ENCODE data around the gene IQSEC2.

DNA sequence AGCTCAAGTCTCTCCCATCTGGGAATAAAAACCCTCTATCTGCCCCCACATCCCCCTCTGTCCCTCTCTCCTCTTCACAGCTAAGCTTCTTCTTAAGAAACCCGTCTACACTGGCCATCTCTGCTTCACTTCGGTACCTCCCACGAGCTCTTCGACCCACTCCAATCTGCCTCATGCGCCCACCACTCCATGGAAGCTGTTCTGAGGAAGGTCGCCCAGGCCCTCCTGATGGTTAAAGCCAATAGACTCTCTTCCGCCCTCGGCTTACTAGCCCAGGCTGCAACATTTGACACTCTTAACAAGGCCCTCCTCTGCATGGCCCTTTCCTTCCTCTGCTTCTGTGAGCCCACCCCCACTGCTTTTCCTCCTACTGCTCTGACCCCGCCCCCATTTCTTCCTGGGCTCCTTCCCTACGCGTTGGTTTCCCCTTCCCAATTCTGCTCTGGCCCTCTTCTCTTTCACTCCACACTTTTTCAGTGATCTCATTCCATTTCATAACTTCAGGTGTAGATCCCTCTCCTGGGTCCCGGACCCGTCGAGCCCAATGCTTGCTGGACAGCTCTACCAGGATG is 11.8 kb downstream of the IQSEC2 start:
- TF ChIP-seq, protein P1, sequence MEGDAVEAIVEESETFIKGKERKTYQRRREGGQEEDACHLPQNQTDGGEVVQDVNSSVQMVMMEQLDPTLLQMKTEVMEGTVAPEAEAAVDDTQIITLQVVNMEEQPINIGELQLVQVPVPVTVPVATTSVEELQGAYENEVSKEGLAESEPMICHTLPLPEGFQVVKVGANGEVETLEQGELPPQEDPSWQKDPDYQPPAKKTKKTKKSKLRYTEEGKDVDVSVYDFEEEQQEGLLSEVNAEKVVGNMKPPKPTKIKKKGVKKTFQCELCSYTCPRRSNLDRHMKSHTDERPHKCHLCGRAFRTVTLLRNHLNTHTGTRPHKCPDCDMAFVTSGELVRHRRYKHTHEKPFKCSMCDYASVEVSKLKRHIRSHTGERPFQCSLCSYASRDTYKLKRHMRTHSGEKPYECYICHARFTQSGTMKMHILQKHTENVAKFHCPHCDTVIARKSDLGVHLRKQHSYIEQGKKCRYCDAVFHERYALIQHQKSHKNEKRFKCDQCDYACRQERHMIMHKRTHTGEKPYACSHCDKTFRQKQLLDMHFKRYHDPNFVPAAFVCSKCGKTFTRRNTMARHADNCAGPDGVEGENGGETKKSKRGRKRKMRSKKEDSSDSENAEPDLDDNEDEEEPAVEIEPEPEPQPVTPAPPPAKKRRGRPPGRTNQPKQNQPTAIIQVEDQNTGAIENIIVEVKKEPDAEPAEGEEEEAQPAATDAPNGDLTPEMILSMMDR (IDR thresholded peaks at IDR 0.05): no peak
- TF ChIP-seq POLR2A (IDR thresholded peaks at IDR 0.05): no peak
